ENCODE results near the gene DLG2. TPM values are rescaled to one million over a fixed set of nuclear protein-coding genes. Genes with fewer than 3 reads are reported as not detected.

DLG2 gene
- total and polyA plus RNA-seq, 4 donors = 0.30 to 5.5 (median 0.68) TPM

- H3K4me3 ChIP-seq (ENCODE audit: low read depth in 1 of 3, low read length in 3 of 3) = peak overlapping the region in 2 of 3 donors; percentile 41 to 59
- no peak for TF ChIP-seq HNF4G (IDR thresholded peaks at IDR 0.05)
- TF ChIP-seq RAD21 (IDR thresholded peaks at IDR 0.05) = no peak
- no peak for TF ChIP-seq GABPA (IDR thresholded peaks at IDR 0.05 in 1 of 2, conservative IDR thresholded peaks at IDR 0.05 in 1 of 2)
- TF ChIP-seq NR2F2 (IDR thresholded peaks at IDR 0.05) = no peak
- no peak for TF ChIP-seq REST (IDR thresholded peaks at IDR 0.05)
- TF ChIP-seq JUND (IDR thresholded peaks at IDR 0.05) = no peak
- no peak for TF ChIP-seq ZBTB33 (IDR thresholded peaks at IDR 0.05)
- H3K9ac ChIP-seq (ENCODE audit: low read depth in 1 of 2, low read length in 2 of 2) = no peak overlapping the region
- 4% methylated on average over 29 of the region's 29 CpGs for WGBS
- H3K9me3 ChIP-seq (ENCODE audit: control insufficient read depth in 4 of 4, low read length in 3 of 4) = no peaks in the 10 kb centered on the region
- H3K4me1 ChIP-seq (ENCODE audit: control insufficient read depth in 4 of 4, insufficient read depth in 4 of 4, low read length in 3 of 4) = peaks cover 0 to 11% (median 8%) of the 10 kb centered on the region in 4 donors
- H3K36me3 ChIP-seq (ENCODE audit: control insufficient read depth in 4 of 4, insufficient read depth in 3 of 4, low read depth in 1 of 4, low read length in 3 of 4) = no peaks in the 10 kb centered on the region
- no peak for DNase-seq (ENCODE audit: low spot score)
- H3K27ac ChIP-seq (ENCODE audit: low read depth in 1 of 2, low read length in 2 of 2) = no peak overlapping the region
- peaks cover 0 to 3% (median 0%) of the 10 kb centered on the region in 4 donors for H3K27me3 ChIP-seq (ENCODE audit: control insufficient read depth in 4 of 4, insufficient read depth in 4 of 4, low read length in 3 of 4)
Measured at GRCh38 chr11:84720706-84721402, 906.3 kb downstream of the DLG2 start.

GRCh38 chr11:84719935-84720577 is 907.1 kb downstream of the DLG2 start:
- Histone ChIP-seq H3K27ac (ENCODE audit: low read depth in 1 of 2, low read length in 2 of 2) (no peak overlapping the region), H3K9ac (ENCODE audit: low read depth in 1 of 2, low read length in 2 of 2) (no peak overlapping the region), H3K4me1 (ENCODE audit: control insufficient read depth in 4 of 4, insufficient read depth in 4 of 4, low read length in 3 of 4) (peaks cover 0 to 11% (median 8%) of the 10 kb centered on the region in 4 donors), H3K4me3 (ENCODE audit: low read depth in 1 of 3, low read length in 3 of 3) (peak overlapping the region in 2 of 3 donors; percentile 13 to 59), H3K36me3 (ENCODE audit: control insufficient read depth in 4 of 4, insufficient read depth in 3 of 4, low read depth in 1 of 4, low read length in 3 of 4) (no peaks in the 10 kb centered on the region), H3K9me3 (ENCODE audit: control insufficient read depth in 4 of 4, low read length in 3 of 4) (no peaks in the 10 kb centered on the region), H3K27me3 (ENCODE audit: control insufficient read depth in 4 of 4, insufficient read depth in 4 of 4, low read length in 3 of 4) (peaks cover 0 to 3% (median 0%) of the 10 kb centered on the region in 4 donors)
- WGBS = 3% methylated on average over 26 of the region's 26 CpGs
- DNase-seq (ENCODE audit: low spot score) = no peak
- TF ChIP-seq ZBTB33 (IDR thresholded peaks at IDR 0.05) (no peak), HNF4A (conservative IDR thresholded peaks at IDR 0.05) (no peak), RAD21 (IDR thresholded peaks at IDR 0.05) (no peak), REST (IDR thresholded peaks at IDR 0.05) (no peak), TAF1 (conservative IDR thresholded peaks at IDR 0.05) (no peak), RXRA (IDR thresholded peaks at IDR 0.05) (no peak), ATF3 (IDR thresholded peaks at IDR 0.05) (no peak), FOXA1 (IDR thresholded peaks at IDR 0.05) (no peak), NR2F2 (IDR thresholded peaks at IDR 0.05) (no peak), SP1 (IDR thresholded peaks at IDR 0.05) (no peak), JUND (IDR thresholded peaks at IDR 0.05) (no peak), YY1 (IDR thresholded peaks at IDR 0.05) (no peak), GABPA (IDR thresholded peaks at IDR 0.05 in 1 of 2, conservative IDR thresholded peaks at IDR 0.05 in 1 of 2) (no peak), HNF4G (IDR thresholded peaks at IDR 0.05) (no peak), FOXA2 (IDR thresholded peaks at IDR 0.05) (no peak), MAX (IDR thresholded peaks at IDR 0.05) (no peak)
